Endothelial cell of umbilical vein (primary cell): ENCODE data around the gene RAD51B. TPM values are rescaled to one million over a fixed set of nuclear protein-coding genes. Genes with fewer than 3 reads are reported as not detected.

Experiments used
- BruUV-seq: library from RNA; stranded (reverse); fragments of 400-500 nt; replicated peaks from 2 replicates; lab custom pipeline; 2021; lab: Mats Ljungman, UMichigan
- CTCF ChIA-PET: fragments of 300-600, 350-600 bp; sonication (Branson Sonifier 250); formaldehyde crosslinking; loops from one replicate; lab custom pipeline; 2021; ENCODE audit warnings: antibody characterized with exemption, inconsistent platforms; lab: Charles Lee
- POLR2A ChIA-PET: fragments of 300-600, 350-600 bp; sonication (Branson Sonifier 250); formaldehyde crosslinking; loops from one replicate; lab custom pipeline; 2021; ENCODE audit warnings: antibody characterized with exemption, inconsistent platforms; lab: Charles Lee
- DNase-seq: peaks from one replicate; pipeline ENCODE4 v3.0.0-alpha.2; 2011; ENCODE audit warnings: low read depth, low spot score
- FAIRE-seq: peaks from 2 replicates; lab custom pipeline; 2011; peaks lifted over from hg19 to GRCh38; lab: Jason Lieb, UNC
- H2AFZ ChIP-seq: 2 replicates; pipeline ENCODE4 v1.6.0; 2012; ENCODE audit warnings: low read depth, low read length, control low read depth, inconsistent platforms
- H3K27ac ChIP-seq: 2 replicates; pipeline ENCODE4 v1.5.1; 2011; ENCODE audit warnings: low read depth, mild to moderate bottlenecking, control low read depth, low read length, moderate library complexity; ENCODE audit not compliant: insufficient read depth
- H3K27me3 ChIP-seq, 2 experiments: 2 replicates each; pipeline versions ENCODE4 v1.6.0 to v1.6.1; 2011; ENCODE audit warnings: low read length in 2 of 2, mixed read lengths in 1 of 2; ENCODE audit not compliant: control insufficient read depth in 2 of 2, insufficient read depth in 2 of 2
- H3K36me3 ChIP-seq, 2 experiments: 2 replicates in 1 of 2; 3 replicates in 1 of 2; pipeline ENCODE4 v1.5.1; 2011; ENCODE audit warnings: low read length in 2 of 2, mild to moderate bottlenecking in 1 of 2, moderate library complexity in 1 of 2; ENCODE audit not compliant: control insufficient read depth in 2 of 2, insufficient read depth in 2 of 2; ENCODE audit errors: extremely low read depth in 1 of 2
- H3K4me1 ChIP-seq: 3 replicates; pipeline ENCODE4 v1.5.1; 2011; ENCODE audit warnings: mild to moderate bottlenecking, low read length; ENCODE audit not compliant: control insufficient read depth, insufficient read depth; ENCODE audit errors: extremely low read depth
- H3K4me2 ChIP-seq: 2 replicates; pipeline ENCODE4 v1.6.1; 2011; ENCODE audit warnings: low read length, control low read depth, mixed read lengths; ENCODE audit not compliant: insufficient read depth
- H3K4me3 ChIP-seq, 3 experiments: fragments of 200-600 bp in 1 of 3; sonication (generic), shearing (Covaris generic) in 1 of 3; replicated peaks in 1 of 3; 2 replicates each; pipeline ENCODE4 v1.5.1; 2011 to 2016; ENCODE audit warnings: control low read depth in 3 of 3, low read length in 3 of 3, mild to moderate bottlenecking in 2 of 3, inconsistent platforms in 1 of 3, low read depth in 1 of 3, moderate library complexity in 1 of 3; ENCODE audit not compliant: insufficient read depth in 1 of 3
- H3K79me2 ChIP-seq: 2 replicates; pipeline ENCODE4 v1.6.0; 2012; ENCODE audit warnings: low read length, inconsistent platforms; ENCODE audit not compliant: control insufficient read depth, insufficient read depth
- H3K9ac ChIP-seq: replicated peaks from 2 replicates; pipeline ENCODE3; 2011; ENCODE audit warnings: low read length, control low read depth; ENCODE audit not compliant: insufficient read depth; ENCODE audit errors: extremely low read depth
- H3K9me1 ChIP-seq: replicated peaks from 3 replicates; pipeline ENCODE4 v1.6.0; 2011; ENCODE audit warnings: mild to moderate bottlenecking, low read length; ENCODE audit not compliant: control insufficient read depth, insufficient read depth; ENCODE audit errors: extremely low read depth
- H3K9me3 ChIP-seq: replicated peaks from 2 replicates; pipeline ENCODE4 v1.5.1; 2012; ENCODE audit warnings: low read length, inconsistent platforms; ENCODE audit not compliant: control insufficient read depth, insufficient read depth
- H4K20me1 ChIP-seq: replicated peaks from 2 replicates; pipeline ENCODE3; 2011; ENCODE audit warnings: mild to moderate bottlenecking, low read length; ENCODE audit not compliant: control insufficient read depth, insufficient read depth; ENCODE audit errors: extremely low read depth
- CTCF ChIP-seq, 2 donors: IDR thresholded peaks; 1 replicate in 1 of 2; 2 replicates in 1 of 2; pipeline ENCODE4 v1.5.1; 2011; ENCODE audit warnings: low read length in 2 of 2, mild to moderate bottlenecking in 2 of 2, moderate library complexity in 2 of 2, control low read depth in 1 of 2, inconsistent platforms in 1 of 2, low read depth in 1 of 2; ENCODE audit not compliant: insufficient read depth in 1 of 2; ENCODE audit errors: extremely low read depth in 1 of 2
- EZH2 ChIP-seq: IDR thresholded peaks from 2 replicates; pipeline ENCODE4 v1.6.1; 2012; ENCODE audit warnings: borderline replicate concordance, low read depth, mild to moderate bottlenecking, moderate library complexity, low read length, inconsistent platforms; ENCODE audit not compliant: severe bottlenecking
- FOS ChIP-seq: IDR thresholded peaks from 2 replicates; pipeline ENCODE4 v1.6.1; 2011; ENCODE audit warnings: mild to moderate bottlenecking, low read length, moderate library complexity, borderline replicate concordance; ENCODE audit not compliant: insufficient read depth
- GATA2 ChIP-seq: IDR thresholded peaks from 2 replicates; pipeline ENCODE4 v1.7.0; 2011; ENCODE audit warnings: low read depth, mild to moderate bottlenecking, moderate library complexity, mixed read lengths, low read length; ENCODE audit not compliant: insufficient read length, insufficient read depth
- JUN ChIP-seq: IDR thresholded peaks from 2 replicates; pipeline ENCODE4 v1.6.1; 2011; ENCODE audit warnings: borderline replicate concordance, low read depth; ENCODE audit not compliant: insufficient read length, insufficient read depth
- MYC ChIP-seq: IDR thresholded peaks from one replicate; pipeline ENCODE4 v1.6.1; 2011; ENCODE audit warnings: mild to moderate bottlenecking, low read depth, low read length
- POLR2A ChIP-seq: IDR thresholded peaks from 2 replicates; pipeline ENCODE4 v1.6.1; 2012; ENCODE audit warnings: low read depth, mild to moderate bottlenecking, control low read depth, low read length
- POLR2AphosphoS5 ChIP-seq: IDR thresholded peaks from 2 replicates; pipeline ENCODE4 v1.6.1; 2012; ENCODE audit warnings: low read depth, mild to moderate bottlenecking, control low read depth, low read length, moderate library complexity; ENCODE audit not compliant: insufficient read depth
- dilution Hi-C: fragments of 300-500 bp; cut with MboI; formaldehyde crosslinking; loops from one replicate; pipeline ENCODE4 v1.15.0; 2019; ENCODE audit warnings: low sequenced_read_pairs; ENCODE audit not compliant: extremely low pct_ligation_motif_present
- intact Hi-C: fragments of 100-400 bp; cut with micrococcal nuclease; formaldehyde crosslinking; loops from one replicate; pipeline ENCODE4 v1.10.0; 2022
- polyA plus RNA-seq, 4 experiments: library from polyadenylated mRNA; depleted of rRNA in 3 of 4; stranded (reverse) in 3 of 4; unstranded in 1 of 4; fragments of >200 nt; gene quantifications; 2 replicates each; pipeline versions ENCODE4 v1.2.1 to v1.2.3, GENCODE V29; 2011 to 2012; ENCODE audit warnings: missing spikeins in 1 of 4
- total RNA-seq: library from RNA; stranded (reverse); gene quantifications from 2 replicates; pipeline ENCODE4 v1.2.3, GENCODE V29; 2021
- TF ChIP-seq, protein P1 (sequence below): IDR thresholded peaks from 2 replicates; pipeline ENCODE4 v1.6.1; 2011; ENCODE audit not compliant: insufficient read depth, insufficient read length

Gene RAD51B
- total and polyA plus RNA-seq, 2 donors (not counting 3 experiments of a cell fraction or from before 2014, with no cell fraction given) = 3.9 to 19.0 TPM

DNA sequence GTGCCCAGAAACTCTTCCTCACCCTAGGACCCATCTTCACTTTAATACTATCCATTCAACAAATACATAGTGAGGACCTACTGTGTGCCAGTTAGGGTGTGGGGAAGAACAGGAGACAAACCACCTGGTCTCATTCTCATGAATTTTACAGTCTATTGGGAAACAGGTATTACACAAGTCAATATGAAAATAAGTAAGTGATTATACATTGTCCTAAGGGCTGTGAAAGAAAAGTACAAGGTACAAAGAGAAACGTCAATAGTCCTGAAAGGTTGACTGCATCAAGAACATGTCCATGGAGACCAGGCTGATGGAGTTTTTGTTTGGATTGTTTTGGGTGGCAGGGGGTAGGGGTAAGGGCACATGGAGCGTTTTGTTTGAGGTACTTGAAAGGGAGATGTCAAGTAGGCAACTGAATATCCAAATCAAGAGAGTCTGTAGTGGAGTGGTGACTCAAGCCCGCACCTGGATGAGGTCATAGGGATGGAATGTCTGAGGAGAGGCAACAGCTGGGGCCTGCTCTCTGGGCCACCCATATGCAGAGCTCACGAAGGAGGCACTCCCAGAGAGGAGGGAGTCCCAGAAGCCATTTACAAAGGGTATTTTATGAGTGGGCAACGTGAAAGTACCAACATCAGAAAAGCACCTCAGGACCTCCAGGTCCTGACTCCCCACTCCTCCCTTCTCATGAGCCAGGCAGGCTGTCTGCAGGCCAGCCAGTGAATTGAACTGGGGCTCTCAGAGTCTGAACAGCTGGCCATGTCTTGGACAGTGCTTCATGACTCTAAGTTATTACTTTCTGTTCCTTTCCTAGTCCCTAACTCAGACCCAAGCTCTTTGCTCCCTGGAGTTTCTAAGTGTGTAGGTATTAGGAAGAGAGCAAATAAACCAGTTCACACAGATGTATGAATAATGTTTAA is 701.3 kb downstream of the RAD51B start:
- intact Hi-C loops (no loop called here), dilution Hi-C loops (no loop called here)
- no peak overlapping the region for H3K9ac ChIP-seq
- DNase-seq (no peak), FAIRE-seq (no peak)
- H3K9me3 ChIP-seq = no peaks in the 10 kb centered on the region
- no peak overlapping the region for H3K4me3 ChIP-seq
- H2AFZ ChIP-seq = no peak overlapping the region
- H3K4me1 ChIP-seq = no peaks in the 10 kb centered on the region
- H3K4me2 ChIP-seq = no peak overlapping the region
- BruUV-seq = no TSS peak
- no peaks in the 10 kb centered on the region for H4K20me1 ChIP-seq
- H3K9me1 ChIP-seq = no peaks in the 10 kb centered on the region
- no peak overlapping the region for H3K27ac ChIP-seq
- H3K36me3 ChIP-seq = no peaks in the 10 kb centered on the region
- TF ChIP-seq, protein P1, sequence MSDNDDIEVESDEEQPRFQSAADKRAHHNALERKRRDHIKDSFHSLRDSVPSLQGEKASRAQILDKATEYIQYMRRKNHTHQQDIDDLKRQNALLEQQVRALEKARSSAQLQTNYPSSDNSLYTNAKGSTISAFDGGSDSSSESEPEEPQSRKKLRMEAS = no peak
- TF ChIP-seq POLR2A = no peak
- TF ChIP-seq POLR2AphosphoS5 = no peak
- TF ChIP-seq CTCF (IDR thresholded peaks at IDR 0.05; ENCODE audit: extremely low read depth in 1 of 2, insufficient read depth in 1 of 2, low read depth in 1 of 2, low read length in 2 of 2) = no peak
- no peak for TF ChIP-seq GATA2
- no peak for TF ChIP-seq MYC
- TF ChIP-seq FOS = no peak
- no peak for TF ChIP-seq JUN
- no peak for TF ChIP-seq EZH2
- H3K27me3 ChIP-seq = no peaks in the 10 kb centered on the region
- CTCF ChIA-PET = interaction anchor here (1.2 to 1.6 kb wide), 3 partner anchors 10 to 223 kb away, joined by 3 read pairs; no protein-coding TSS in a partner anchor
- POLR2A ChIA-PET = no interaction called here
- no peaks in the 10 kb centered on the region for H3K79me2 ChIP-seq
